Raji (cell line): ENCODE measurements around the gene ITGAX.

ENCODE experiments used
- POLR2A ChIP-seq: IDR thresholded peaks from 2 replicates; pipeline ENCODE4 v1.6.1; 2011; ENCODE audit warnings: low read depth, low read length, control low read depth; ENCODE audit not compliant: insufficient read depth

ITGAX gene

GRCh38 chr16:31386157-31386984, 31.4 kb downstream of the ITGAX start:
- TF ChIP-seq POLR2A, result no peak

GRCh38 chr16:31388535-31388934, 33.6 kb downstream of the ITGAX start:
- TF ChIP-seq POLR2A, result no peak

GRCh38 chr16:31390504-31391041, 35.6 kb downstream of the ITGAX start:
- TF ChIP-seq POLR2A, result no peak

- TF ChIP-seq POLR2A, result no peak
Observed at GRCh38 chr16:31393056-31393455, 38.1 kb downstream of the ITGAX start, which contains the start of gene ITGAD. Gene ITGAD, plus strand, starts transcription at chr16:31393335. Its CDS starts 26 bp downstream, at chr16:31393361.

GRCh38 chr16:31395647-31396046, 40.7 kb downstream of the ITGAX start:
- no peak for TF ChIP-seq POLR2A

GRCh38 chr16:31397096-31397660, 42.2 kb downstream of the ITGAX start:
- TF ChIP-seq POLR2A, result no peak

- no peak for TF ChIP-seq POLR2A
Observed at GRCh38 chr16:31397701-31398100, 42.7 kb downstream of the ITGAX start.

- no peak for TF ChIP-seq POLR2A
Observed at GRCh38 chr16:31400191-31400590, 45.2 kb downstream of the ITGAX start.

- TF ChIP-seq POLR2A, result no peak
Observed at GRCh38 chr16:31401436-31401835, 46.5 kb downstream of the ITGAX start.

- no peak for TF ChIP-seq POLR2A
Observed at GRCh38 chr16:31402687-31403086, 47.7 kb downstream of the ITGAX start.

- TF ChIP-seq POLR2A, result no peak
Observed at GRCh38 chr16:31403590-31404352, 48.8 kb downstream of the ITGAX start.

GRCh38 chr16:31404353-31405064, 49.5 kb downstream of the ITGAX start:
- no peak for TF ChIP-seq POLR2A

- no peak for TF ChIP-seq POLR2A
Observed at GRCh38 chr16:31407406-31407805, 52.4 kb downstream of the ITGAX start.

GRCh38 chr16:31409433-31409832, 54.5 kb downstream of the ITGAX start:
- no peak for TF ChIP-seq POLR2A

- TF ChIP-seq POLR2A, result no peak
Observed at GRCh38 chr16:31410082-31410481, 55.1 kb downstream of the ITGAX start.
